Vein endothelial cell (primary cell): ENCODE results near the gene FLT3LG. TPM values are rescaled to one million over a fixed set of nuclear protein-coding genes. Genes with fewer than 3 reads are reported as not detected.
A peak's percentile ranks its signal among the peaks of the same experiment; 100 is the strongest.

Source experiments
- small RNA-seq: library from RNA; depleted of rRNA; stranded (forward); fragments of <200 nt; gene quantifications from one replicate; pipeline ENCODE3, GENCODE V24; 2012
- total RNA-seq: library from RNA; depleted of rRNA; stranded (reverse); fragments of >200 nt; gene quantifications from 2 replicates; pipeline ENCODE4 v1.2.3, GENCODE V29; 2012

The FLT3LG gene, protein sequence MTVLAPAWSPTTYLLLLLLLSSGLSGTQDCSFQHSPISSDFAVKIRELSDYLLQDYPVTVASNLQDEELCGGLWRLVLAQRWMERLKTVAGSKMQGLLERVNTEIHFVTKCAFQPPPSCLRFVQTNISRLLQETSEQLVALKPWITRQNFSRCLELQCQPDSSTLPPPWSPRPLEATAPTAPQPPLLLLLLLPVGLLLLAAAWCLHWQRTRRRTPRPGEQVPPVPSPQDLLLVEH
- total RNA-seq: 1.7 and 3.3 TPM in 2 replicates

DNA sequence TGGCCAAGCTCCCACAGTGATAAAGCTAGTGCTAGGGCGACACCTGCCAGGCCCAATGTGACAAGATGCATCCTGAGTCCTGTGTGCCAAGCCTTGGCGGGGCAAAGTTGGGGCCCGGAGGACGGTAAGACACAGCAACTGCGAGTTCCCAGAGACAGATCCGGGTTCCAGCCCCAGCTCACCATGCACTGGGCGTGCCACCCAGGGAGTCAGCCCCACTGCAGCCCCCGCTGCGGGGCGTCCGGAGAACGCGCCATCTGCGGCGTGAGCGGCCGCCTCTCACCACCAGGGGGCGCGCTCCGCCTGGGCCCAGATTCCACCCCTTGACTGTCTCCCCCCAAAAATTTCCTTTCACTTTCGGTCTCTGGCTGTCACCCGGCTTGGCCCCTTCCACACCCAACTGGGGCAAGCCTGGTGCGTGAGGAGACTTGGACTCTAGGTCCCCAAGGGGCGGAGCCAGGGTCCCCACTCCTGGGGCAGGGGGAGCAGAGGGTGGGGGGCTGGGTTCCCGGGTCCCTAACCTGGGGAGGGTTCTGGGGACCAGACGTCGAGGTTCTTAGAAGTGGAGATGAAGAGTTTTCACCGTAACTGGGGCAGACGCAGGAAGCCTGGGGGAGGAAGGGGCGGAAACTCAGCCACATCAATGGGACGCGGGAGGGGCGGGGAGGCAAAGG lies at the start of gene FLT3LG:
Gene FLT3LG, plus strand, starts transcription at position 348 of the 674 bp plus-strand sequence. CDS start 425 bp downstream, outside the sequence.

DNA sequence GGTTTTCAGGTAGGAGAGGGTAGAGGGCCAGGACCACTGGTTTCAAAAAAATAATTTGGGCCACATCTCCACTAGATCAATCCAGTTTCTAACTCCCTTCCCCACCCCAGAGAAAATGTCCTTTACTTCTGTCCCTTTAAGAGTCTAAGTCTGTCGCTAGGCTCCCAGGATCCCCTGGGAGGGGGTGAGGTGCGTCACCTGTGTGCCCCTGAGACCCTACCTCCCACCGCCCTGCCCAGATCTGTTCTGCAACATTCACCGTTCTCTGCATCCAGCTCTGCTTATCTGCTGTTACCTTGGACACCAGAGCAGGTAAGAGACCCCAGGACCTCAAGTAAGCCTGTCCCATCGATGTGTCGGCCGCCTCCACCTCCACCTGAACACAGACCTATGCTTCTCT lies 48.8 kb upstream of the FLT3LG start, which contains the start of gene GFY:
Gene GFY, plus strand, starts transcription at position 211 of the 400 bp plus-strand sequence. CDS start 1,043 bp downstream, outside the sequence.

DNA sequence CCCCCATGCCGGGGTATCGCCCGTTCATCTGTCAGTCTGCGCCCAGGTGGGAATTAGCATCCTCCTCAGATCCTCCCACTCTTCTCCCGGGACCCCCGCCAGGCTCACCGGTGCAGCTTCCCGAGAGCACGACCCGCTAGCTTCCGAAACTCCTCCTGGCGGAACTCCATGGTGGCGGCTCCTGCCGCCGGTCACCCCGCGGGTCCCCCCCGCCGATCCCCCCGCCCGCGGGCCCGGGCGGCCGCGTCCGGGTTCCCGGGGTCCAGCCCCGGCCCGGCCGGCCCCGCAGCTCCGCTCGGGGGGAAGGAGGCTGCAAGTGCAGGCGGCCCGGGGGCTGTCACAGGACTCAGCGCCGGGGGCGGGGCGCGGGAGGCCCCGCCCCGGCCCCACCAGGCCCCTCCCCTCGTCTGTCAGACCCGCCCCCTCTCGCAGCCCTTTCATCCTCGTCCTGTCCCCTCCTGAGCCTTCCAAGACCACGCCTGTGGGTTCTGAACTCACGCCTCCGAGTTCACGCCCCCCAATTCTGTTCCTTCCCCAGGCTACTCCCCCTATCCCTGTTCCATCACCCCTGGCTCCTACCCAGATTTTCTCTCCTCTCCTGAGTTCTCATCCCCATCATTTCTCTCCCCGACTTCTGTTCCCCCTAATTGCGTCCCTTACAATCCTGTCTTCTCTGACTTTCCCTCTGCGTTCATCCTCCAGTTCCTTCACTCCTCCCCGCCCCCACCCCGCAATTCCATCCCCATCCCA lies 32.6 kb upstream of the FLT3LG start, which contains the start of gene SLC17A7:
Gene SLC17A7, minus strand, starts transcription at position 318 of the 750 bp plus-strand sequence. Its CDS starts 148 bp downstream, at position 170.

DNA sequence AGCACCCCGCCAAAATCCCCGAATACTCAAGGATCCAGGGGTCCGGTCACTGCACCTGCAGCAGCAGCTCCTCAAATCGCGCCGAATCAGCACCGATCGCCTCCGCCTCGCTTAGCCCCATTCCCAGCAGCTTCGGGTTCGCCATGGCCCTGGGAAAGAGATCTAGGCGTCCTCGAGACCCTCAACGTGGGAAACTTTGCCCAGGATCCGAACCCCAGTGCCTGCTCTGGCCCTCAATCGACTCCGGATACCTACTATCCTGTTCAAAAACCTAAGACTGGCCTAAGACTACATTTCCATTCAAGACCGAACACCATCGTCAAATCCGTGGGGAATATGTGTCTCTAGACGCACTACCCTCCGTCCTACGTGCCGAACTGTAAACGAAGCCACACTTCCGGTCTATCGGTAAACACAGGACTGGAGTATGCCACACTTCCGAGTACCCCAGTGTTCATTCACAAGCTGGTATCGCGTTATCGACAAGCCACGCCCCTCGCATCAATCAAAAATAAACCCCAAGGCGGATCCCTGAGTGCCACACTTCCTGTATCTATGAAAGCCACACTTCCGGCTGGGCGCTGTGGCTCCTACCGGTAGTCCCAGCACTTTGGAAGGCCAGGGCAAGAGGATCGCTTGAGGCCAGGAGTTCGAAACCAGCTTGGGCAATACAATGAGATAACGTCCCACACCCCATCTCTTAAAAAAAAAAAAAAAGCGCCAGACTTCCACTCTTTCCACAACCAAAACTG lies 22.4 kb upstream of the FLT3LG start, which contains the start of gene PIH1D1:
Gene PIH1D1, minus strand, starts transcription at position 385 of the 752 bp plus-strand sequence. Its CDS starts 240 bp downstream, at position 145.

DNA sequence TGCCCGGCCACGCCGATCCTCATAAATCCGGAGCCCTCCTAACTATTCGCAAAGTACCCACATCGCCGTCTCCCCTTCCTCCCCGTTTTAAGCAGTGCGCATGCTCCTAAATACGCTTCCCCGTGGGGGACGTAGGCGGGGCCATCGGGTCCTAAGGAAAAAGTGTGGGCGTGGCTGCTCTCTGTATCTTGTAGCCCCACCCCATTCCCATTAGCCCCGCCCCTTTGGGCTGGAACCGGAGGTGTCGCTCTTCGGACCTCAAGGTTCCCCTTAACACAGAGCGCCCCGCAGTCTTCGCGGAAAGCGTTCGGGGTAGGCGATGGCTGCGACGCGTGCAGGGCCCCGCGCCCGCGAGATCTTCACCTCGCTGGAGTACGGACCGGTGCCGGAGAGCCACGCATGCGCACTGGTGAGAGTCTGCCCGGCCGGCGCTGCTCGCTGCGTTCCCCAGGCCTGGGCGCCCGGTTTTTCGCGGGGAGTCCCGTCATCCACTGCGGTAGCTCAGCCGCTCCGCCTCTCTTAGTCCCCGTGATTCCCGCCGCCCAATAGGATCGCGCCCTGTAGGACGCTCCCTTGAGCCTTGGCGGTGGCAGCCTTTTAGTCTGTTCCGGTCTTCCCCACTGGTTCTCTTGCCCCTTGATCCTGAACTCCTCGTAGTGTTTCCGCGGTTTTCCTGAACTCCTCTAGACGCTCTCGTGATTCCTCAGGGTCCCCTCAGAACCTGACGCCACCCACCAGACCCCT lies 20.8 kb upstream of the FLT3LG start, which contains the start of gene ALDH16A1:
Gene ALDH16A1, plus strand, starts transcription at position 213 of the 744 bp plus-strand sequence. Its CDS starts 107 bp downstream, at position 320.

DNA sequence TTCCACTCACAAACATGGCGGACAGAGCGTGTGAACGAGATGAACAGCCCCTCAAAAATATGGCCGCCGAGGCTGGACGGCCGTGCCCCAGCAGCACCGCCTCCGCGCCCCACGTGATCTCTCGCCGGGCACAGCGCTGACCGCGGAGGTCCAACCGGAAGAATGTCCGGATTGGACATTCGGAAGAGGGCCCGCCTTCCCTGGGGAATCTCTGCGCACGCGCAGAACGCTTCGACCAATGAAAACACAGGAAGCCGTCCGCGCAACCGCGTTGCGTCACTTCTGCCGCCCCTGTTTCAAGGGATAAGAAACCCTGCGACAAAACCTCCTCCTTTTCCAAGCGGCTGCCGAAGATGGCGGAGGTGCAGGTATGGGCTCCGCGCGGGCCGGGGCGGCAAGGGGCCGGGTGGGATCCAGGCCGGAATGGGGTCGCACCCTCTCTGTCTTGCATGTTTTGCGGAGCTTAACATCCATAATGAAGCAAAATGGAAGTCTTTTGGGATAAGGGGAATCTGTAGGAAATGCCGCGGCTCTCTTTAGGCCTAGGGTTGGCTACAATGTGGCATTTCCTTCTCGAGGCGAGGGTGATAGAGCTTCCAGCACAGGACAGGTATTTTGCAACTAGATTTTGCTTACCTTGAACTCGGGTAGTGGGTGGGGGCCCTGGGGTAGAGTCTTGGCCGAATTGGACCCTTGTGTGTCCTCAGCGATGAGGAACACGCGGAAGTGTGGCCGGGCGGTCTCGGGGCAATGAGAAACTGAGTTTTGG lies 13.4 kb downstream of the FLT3LG start, which contains the start of gene RPL13A:
Gene RPL13A, plus strand, starts transcription at position 332 of the 769 bp plus-strand sequence. Its CDS starts 22 bp downstream, at position 354.

Small RNAs within 50 kb of the gene (small RNA-seq; reads per million reads assigned to genes)
- gene COX6CP7 (not detected), gene MIR150 (10.8 reads per million, percentile 96 among the genes with 10 or more reads in this experiment), gene SNORD32A (not detected), gene SNORD33 (not detected), gene SNORD34 (not detected), gene SNORD35A (not detected), gene SNORD35B (not detected)

Other genes starting within 250 kb of the FLT3LG start
- gene SLC6A16, start 149.0 kb upstream of the FLT3LG start, total RNA-seq: 0.96 and 0.98 TPM in 2 replicates
- gene CD37, start 138.8 kb upstream of the FLT3LG start, total RNA-seq: not detected in 2 replicates
- gene TEAD2, start 111.8 kb upstream of the FLT3LG start, total RNA-seq: 69.8 and 95.7 TPM in 2 replicates
- 0.98 TPM in 1 of 2 replicates, not detected in the other for gene DKKL1, start 110.3 kb upstream of the FLT3LG start, total RNA-seq
- gene KASH5, start 86.0 kb upstream of the FLT3LG start, total RNA-seq: not detected in 2 replicates
- not detected in 2 replicates for gene PTH2, start 50.8 kb upstream of the FLT3LG start, total RNA-seq
- not detected in 2 replicates for gene GFY, start 48.8 kb upstream of the FLT3LG start, total RNA-seq
- gene SLC17A7, start 32.7 kb upstream of the FLT3LG start, total RNA-seq: not detected in 2 replicates
- gene PIH1D1, start 22.4 kb upstream of the FLT3LG start, total RNA-seq: 98.8 and 111 TPM in 2 replicates
- gene ALDH16A1, start 21.0 kb upstream of the FLT3LG start, total RNA-seq: 34.9 and 38.8 TPM in 2 replicates
- 2,277 and 3,319 TPM in 2 replicates for gene RPL13A, start 13.4 kb downstream of the FLT3LG start, total RNA-seq
- gene RPS11, start 22.2 kb downstream of the FLT3LG start, total RNA-seq: 3,071 and 4,093 TPM in 2 replicates
- gene FCGRT, start 38.4 kb downstream of the FLT3LG start, total RNA-seq: 88.0 and 140 TPM in 2 replicates
- 20.3 and 62.4 TPM in 2 replicates for gene RCN3, start 53.8 kb downstream of the FLT3LG start, total RNA-seq
- 171 and 222 TPM in 2 replicates for gene NOSIP, start 106.3 kb downstream of the FLT3LG start, total RNA-seq
- 6.5 and 8.5 TPM in 2 replicates for gene PRRG2, start 107.1 kb downstream of the FLT3LG start, total RNA-seq
- 5.3 and 5.9 TPM in 2 replicates for gene PRR12, start 117.0 kb downstream of the FLT3LG start, total RNA-seq
- gene RRAS, start 165.9 kb downstream of the FLT3LG start, total RNA-seq: 30.6 and 65.3 TPM in 2 replicates
- gene SCAF1, start 168.0 kb downstream of the FLT3LG start, total RNA-seq: 19.4 and 35.6 TPM in 2 replicates
- gene IRF3, start 191.6 kb downstream of the FLT3LG start, total RNA-seq: 38.5 and 43.2 TPM in 2 replicates
- gene BCL2L12, start 191.7 kb downstream of the FLT3LG start, total RNA-seq: 9.4 and 9.5 TPM in 2 replicates
- 388 and 419 TPM in 2 replicates for gene PRMT1, start 203.1 kb downstream of the FLT3LG start, total RNA-seq
- gene ADM5, start 215.4 kb downstream of the FLT3LG start, total RNA-seq: 0.98 and 1.9 TPM in 2 replicates
- gene CPT1C, start 216.9 kb downstream of the FLT3LG start, total RNA-seq: 22.9 and 25.0 TPM in 2 replicates